Measurements from ENCODE around the gene CPM.

- TF ChIP-seq POLR2AphosphoS5 (IDR thresholded peaks at IDR 0.05; ENCODE audit: low read depth, low read length): no peak
- no peak for TF ChIP-seq TAF1 (IDR thresholded peaks at IDR 0.05; ENCODE audit: borderline replicate concordance, low read depth, low read length)
Observed at GRCh38 chr12:68870011-68870410, 63.0 kb downstream of the CPM start.

Data from GM12892 (cell line).